MCF 10A (cell line): Measurements from ENCODE around the gene NAIF1. TPM values are rescaled to one million over a fixed set of nuclear protein-coding genes. Genes with fewer than 3 reads are reported as not detected.
"Not testable (repeated sequence)": the region's sequence is repeated elsewhere in the genome, so short reads cannot be mapped to it uniquely, and the experiment has no call there.

ENCODE experiments used
- BruUV-seq: library from RNA; stranded (reverse); fragments of 400-500 nt; replicated peaks from 2 replicates; lab custom pipeline; 2021; lab: Mats Ljungman, UMichigan
- CTCF ChIA-PET: fragments of 300-600 bp; sonication (Branson Sonifier 250); formaldehyde crosslinking; extraction: SDS; loops from one replicate; lab custom pipeline; 2021; ENCODE audit warnings: antibody characterized with exemption, inconsistent platforms; lab: Yijun Ruan, JAX
- POLR2A ChIA-PET: fragments of 300-600, 350-650 bp; sonication (Branson Sonifier 250); formaldehyde crosslinking; extraction: SDS; loops from one replicate; lab custom pipeline; 2020; ENCODE audit warnings: antibody characterized with exemption, inconsistent platforms; lab: Yijun Ruan, JAX
- DNase-seq: peaks from one replicate; pipeline ENCODE4 v3.0.0-alpha.2; 2018; ENCODE audit not compliant: unreplicated experiment
- H3K27ac Mint-ChIP-seq: one replicate; pipeline ENCODE4 v1.8.0; 2022; ENCODE audit warnings: mild to moderate bottlenecking, low read depth, mixed read lengths; ENCODE audit not compliant: unreplicated experiment
- H3K27me3 Mint-ChIP-seq: one replicate; pipeline ENCODE4 v1.8.0; 2022; ENCODE audit warnings: mixed read lengths; ENCODE audit not compliant: insufficient read depth, unreplicated experiment
- H3K36me3 Mint-ChIP-seq: one replicate; pipeline ENCODE4 v1.8.0; 2022; ENCODE audit warnings: mild to moderate bottlenecking, moderate library complexity, mixed read lengths; ENCODE audit not compliant: insufficient read depth, unreplicated experiment
- H3K4me1 Mint-ChIP-seq: one replicate; pipeline ENCODE4 v1.8.0; 2022; ENCODE audit warnings: mixed read lengths; ENCODE audit not compliant: insufficient read depth, unreplicated experiment
- H3K4me3 Mint-ChIP-seq: one replicate; pipeline ENCODE4 v1.8.0; 2022; ENCODE audit warnings: mild to moderate bottlenecking, moderate library complexity, mixed read lengths; ENCODE audit not compliant: unreplicated experiment
- H3K9me3 Mint-ChIP-seq: one replicate; pipeline ENCODE4 v1.8.0; 2022; ENCODE audit warnings: mixed read lengths; ENCODE audit not compliant: unreplicated experiment
- CTCF ChIP-seq: fragments of 200-600 bp; IDR thresholded peaks from one replicate; pipeline ENCODE4 v1.8.0; 2022; ENCODE audit warnings: antibody characterized with exemption, mild to moderate bottlenecking; ENCODE audit not compliant: unreplicated experiment
- intact Hi-C: fragments of 100-400 bp; cut with micrococcal nuclease; formaldehyde crosslinking; loops from 2 replicates; pipeline ENCODE4 v1.14.1; 2022
- total RNA-seq: library from RNA; stranded (reverse); gene quantifications from 2 replicates; pipeline ENCODE4 v1.2.3, GENCODE V29; 2022

NAIF1 gene
- total RNA-seq, 1 experiment from 2014 or later: 15.8 TPM

- intact Hi-C loops: no loop called here
- no peak for TF ChIP-seq CTCF
- H3K4me3 Mint-ChIP-seq: no peak overlapping the region
- H3K4me1 Mint-ChIP-seq: no peaks in the 10 kb centered on the region
- H3K36me3 Mint-ChIP-seq: no peaks in the 10 kb centered on the region
- no peak overlapping the region for H3K27ac Mint-ChIP-seq
- ChIA-PET POLR2A (no interaction called here), CTCF (interaction anchor here (1.1 to 4.2 kb wide), 2 partner anchors 58 to 99 kb away, joined by 4 to 35 read pairs; no protein-coding TSS in a partner anchor)
- no TSS peak for BruUV-seq
- no peaks in the 10 kb centered on the region for H3K9me3 Mint-ChIP-seq
- no peak for DNase-seq
- no peaks in the 10 kb centered on the region for H3K27me3 Mint-ChIP-seq
These were observed 25.1 kb downstream of the NAIF1 start for GRCh38 chr9:128042043-128042442.

- H3K36me3 Mint-ChIP-seq, H3K27me3 Mint-ChIP-seq, intact Hi-C loops, H3K4me3 Mint-ChIP-seq, POLR2A ChIA-PET, BruUV-seq, H3K9me3 Mint-ChIP-seq, H3K27ac Mint-ChIP-seq, H3K4me1 Mint-ChIP-seq, DNase-seq: not testable (repeated sequence)
- CTCF ChIA-PET: interaction anchor here (4.2 kb wide), 1 partner anchor 98 kb away, joined by 35 read pairs; no protein-coding TSS in a partner anchor
These were observed 26.3 kb downstream of the NAIF1 start for GRCh38 chr9:128040783-128041182.

GRCh38 chr9:128036522-128036921 lies 30.6 kb downstream of the NAIF1 start:
- H3K27ac Mint-ChIP-seq, DNase-seq, BruUV-seq, H3K4me3 Mint-ChIP-seq, POLR2A ChIA-PET, H3K27me3 Mint-ChIP-seq, H3K4me1 Mint-ChIP-seq, H3K9me3 Mint-ChIP-seq, intact Hi-C loops, H3K36me3 Mint-ChIP-seq: not testable (repeated sequence)
- CTCF ChIA-PET: interaction anchor here (0.7 to 5.1 kb wide), 11 partner anchors 10 to 119 kb away, joined by 3 to 172 read pairs (median 11); partner anchors contain the start of gene DPM2

GRCh38 chr9:128034821-128035652 lies 32.1 kb downstream of the NAIF1 start:
- no peak overlapping the region for H3K27ac Mint-ChIP-seq
- ChIA-PET POLR2A (interaction anchor here (0.7 to 2.8 kb wide), 10 partner anchors 10 to 218 kb away, joined by 3 to 19 read pairs (median 3); partner anchors contain the start of genes EEIG1 and ST6GALNAC6), CTCF (interaction anchor here (0.6 to 5.1 kb wide), 57 partner anchors 9 to 1527 kb away, joined by 3 to 172 read pairs (median 4); partner anchors contain the start of genes DPM2, PIP5KL1 and SLC25A25)
- H3K36me3 Mint-ChIP-seq: no peaks in the 10 kb centered on the region
- BruUV-seq: no TSS peak
- H3K9me3 Mint-ChIP-seq: no peaks in the 10 kb centered on the region
- peak; percentile 81 for TF ChIP-seq CTCF
- no peaks in the 10 kb centered on the region for H3K4me1 Mint-ChIP-seq
- H3K27me3 Mint-ChIP-seq: no peaks in the 10 kb centered on the region
- H3K4me3 Mint-ChIP-seq: no peak overlapping the region
- intact Hi-C loops: loop anchor here (1.0 kb wide), 1 partner anchor 92 kb away; no protein-coding TSS in a partner anchor
- DNase-seq: peak; percentile 88

- DNase-seq: no peak
- no peak overlapping the region for H3K4me3 Mint-ChIP-seq
- H3K27ac Mint-ChIP-seq: no peak overlapping the region
- POLR2A ChIA-PET: interaction anchor here (0.7 to 2.8 kb wide), 4 partner anchors 53 to 1301 kb away, joined by 3 to 15 read pairs (median 4); partner anchors contain the start of gene EEIG1
- CTCF ChIA-PET: interaction anchor here (0.7 to 5.1 kb wide), 9 partner anchors 17 to 448 kb away, joined by 3 to 172 read pairs (median 8); partner anchors contain the start of gene DPM2
- H3K36me3 Mint-ChIP-seq: no peaks in the 10 kb centered on the region
- BruUV-seq: no TSS peak
- H3K4me1 Mint-ChIP-seq: no peaks in the 10 kb centered on the region
- H3K9me3 Mint-ChIP-seq: no peaks in the 10 kb centered on the region
- H3K27me3 Mint-ChIP-seq: no peaks in the 10 kb centered on the region
- intact Hi-C loops: no loop called here
- no peak for TF ChIP-seq CTCF
These were observed 33.5 kb downstream of the NAIF1 start for GRCh38 chr9:128033609-128034008.
